D721Med (cell line): Measurements from ENCODE around the gene MANSC1.
"Not testable (repeated sequence)": the region's sequence is repeated elsewhere in the genome, so short reads cannot be mapped to it uniquely, and the experiment has no call there.

Experiments used
- DNase-seq: peaks from one replicate; pipeline ENCODE4 v3.0.0; 2011; ENCODE audit warnings: low spot score; ENCODE audit not compliant: insufficient read length
- FAIRE-seq: peaks from 2 replicates; lab custom pipeline; 2011; peaks lifted over from hg19 to GRCh38; lab: Jason Lieb, UNC
- TF ChIP-seq, protein P1 (sequence below): IDR thresholded peaks from 2 replicates; pipeline ENCODE4 v1.5.1; 2012; ENCODE audit warnings: mild to moderate bottlenecking, control low read depth; ENCODE audit not compliant: insufficient read depth; ENCODE audit errors: missing control alignments

The MANSC1 gene

DNA sequence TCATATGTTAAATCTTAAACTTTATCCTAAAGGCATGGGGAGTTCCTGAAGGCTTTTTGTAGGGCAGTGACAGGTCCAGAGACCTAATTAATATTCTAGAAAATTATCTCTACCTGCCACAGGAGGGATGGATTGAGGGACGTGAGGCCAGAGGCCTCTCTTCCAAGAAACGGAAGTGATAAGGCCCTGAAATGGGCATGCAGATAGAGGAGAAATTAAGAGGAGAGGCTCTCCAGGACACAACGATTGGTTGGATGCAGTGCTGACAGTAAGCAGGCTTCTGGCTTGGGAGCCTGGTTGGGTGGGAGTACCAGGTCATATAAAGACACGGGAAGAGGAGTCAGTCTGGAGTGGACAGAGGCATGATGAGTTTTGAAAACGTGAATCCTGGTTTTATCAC, 3.8 kb upstream of the MANSC1 start:
- FAIRE-seq (no peak), DNase-seq (no peak)
- TF ChIP-seq, protein P1, sequence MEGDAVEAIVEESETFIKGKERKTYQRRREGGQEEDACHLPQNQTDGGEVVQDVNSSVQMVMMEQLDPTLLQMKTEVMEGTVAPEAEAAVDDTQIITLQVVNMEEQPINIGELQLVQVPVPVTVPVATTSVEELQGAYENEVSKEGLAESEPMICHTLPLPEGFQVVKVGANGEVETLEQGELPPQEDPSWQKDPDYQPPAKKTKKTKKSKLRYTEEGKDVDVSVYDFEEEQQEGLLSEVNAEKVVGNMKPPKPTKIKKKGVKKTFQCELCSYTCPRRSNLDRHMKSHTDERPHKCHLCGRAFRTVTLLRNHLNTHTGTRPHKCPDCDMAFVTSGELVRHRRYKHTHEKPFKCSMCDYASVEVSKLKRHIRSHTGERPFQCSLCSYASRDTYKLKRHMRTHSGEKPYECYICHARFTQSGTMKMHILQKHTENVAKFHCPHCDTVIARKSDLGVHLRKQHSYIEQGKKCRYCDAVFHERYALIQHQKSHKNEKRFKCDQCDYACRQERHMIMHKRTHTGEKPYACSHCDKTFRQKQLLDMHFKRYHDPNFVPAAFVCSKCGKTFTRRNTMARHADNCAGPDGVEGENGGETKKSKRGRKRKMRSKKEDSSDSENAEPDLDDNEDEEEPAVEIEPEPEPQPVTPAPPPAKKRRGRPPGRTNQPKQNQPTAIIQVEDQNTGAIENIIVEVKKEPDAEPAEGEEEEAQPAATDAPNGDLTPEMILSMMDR = no peak

DNA sequence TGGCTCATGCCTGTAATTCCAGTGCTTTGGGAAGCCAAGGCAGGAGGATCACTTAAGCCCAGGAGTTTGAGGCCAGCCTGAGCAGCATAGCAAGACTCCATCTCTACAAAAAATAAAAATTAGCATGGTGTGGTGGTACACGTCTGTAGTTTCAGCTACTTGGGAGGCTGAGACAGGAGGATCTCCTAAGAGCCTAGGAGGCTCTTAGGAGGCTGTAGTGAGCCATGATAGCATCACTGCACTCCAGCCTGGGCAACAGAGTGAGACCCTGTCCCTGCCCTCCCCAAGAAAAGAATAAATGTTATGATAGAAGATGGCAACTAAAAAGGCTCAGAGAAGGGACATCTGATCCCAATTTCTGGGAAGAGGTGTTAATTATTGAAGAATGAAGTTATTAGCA, 3.2 kb upstream of the MANSC1 start:
- FAIRE-seq (no peak), DNase-seq (no peak)
- TF ChIP-seq, protein P1 = no peak

DNA sequence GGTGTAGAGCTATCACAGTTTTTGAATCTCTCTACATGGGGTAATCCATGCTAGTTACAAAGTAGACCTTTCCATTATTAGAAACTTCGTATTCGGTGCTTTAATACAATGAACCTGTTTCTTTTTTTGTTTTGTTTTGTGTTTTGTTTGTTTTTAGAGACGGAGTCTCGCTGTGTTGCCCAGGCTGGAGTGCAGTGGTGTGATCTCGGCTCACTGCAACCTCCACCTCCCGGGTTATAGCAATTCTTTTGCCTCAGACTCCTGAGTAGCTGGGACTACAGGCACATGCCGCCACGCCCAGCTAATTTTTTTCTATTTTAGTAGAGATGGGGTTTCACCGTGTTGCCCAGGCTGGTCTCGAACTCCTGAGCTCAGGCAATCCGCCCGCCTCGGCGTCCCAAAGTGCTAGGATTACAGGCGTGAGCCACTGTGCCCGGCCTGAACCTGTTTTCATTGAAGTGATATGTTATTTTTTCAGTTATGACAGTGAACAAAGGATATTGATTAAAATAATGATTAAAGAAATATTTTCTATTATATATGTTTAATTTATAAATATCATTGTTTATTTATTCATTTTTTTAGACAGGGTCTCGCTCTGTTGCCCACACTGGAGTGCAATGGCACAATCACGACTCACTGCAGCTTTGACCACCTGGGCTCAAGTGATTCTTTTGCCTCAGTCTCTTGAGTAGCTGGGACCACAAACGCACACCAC, 1.6 kb upstream of the MANSC1 start:
- DNase-seq, FAIRE-seq: not testable (repeated sequence)

DNA sequence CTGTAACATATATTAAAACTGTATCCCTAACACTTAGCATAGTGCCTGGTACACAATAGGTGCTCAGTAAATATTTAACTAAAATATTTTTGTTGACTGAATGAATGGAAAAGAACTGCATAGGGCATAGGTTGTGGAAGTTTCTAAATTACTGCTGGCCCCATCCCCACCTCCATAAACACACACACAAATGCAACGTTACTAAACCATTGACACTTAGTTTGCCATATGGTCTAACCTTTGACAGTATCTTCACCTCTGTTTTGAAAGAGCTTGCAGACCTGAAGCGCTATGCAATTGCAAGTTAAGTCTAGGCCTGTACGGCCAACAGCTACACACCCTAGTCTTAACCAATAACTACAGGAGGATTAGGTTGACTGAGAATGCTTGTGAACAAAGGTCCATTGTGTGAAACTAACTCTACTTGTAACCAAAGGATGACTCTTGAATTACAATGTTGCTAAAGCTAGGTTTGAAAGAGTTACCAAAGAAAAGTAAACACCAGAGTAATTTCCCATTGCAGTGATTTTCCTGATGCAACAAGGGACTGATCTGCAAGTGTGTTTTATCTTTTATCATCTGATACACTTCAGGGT, 924 bp upstream of the MANSC1 start:
- FAIRE-seq = no peak
- no peak for DNase-seq
- TF ChIP-seq, protein P1 = no peak

DNA sequence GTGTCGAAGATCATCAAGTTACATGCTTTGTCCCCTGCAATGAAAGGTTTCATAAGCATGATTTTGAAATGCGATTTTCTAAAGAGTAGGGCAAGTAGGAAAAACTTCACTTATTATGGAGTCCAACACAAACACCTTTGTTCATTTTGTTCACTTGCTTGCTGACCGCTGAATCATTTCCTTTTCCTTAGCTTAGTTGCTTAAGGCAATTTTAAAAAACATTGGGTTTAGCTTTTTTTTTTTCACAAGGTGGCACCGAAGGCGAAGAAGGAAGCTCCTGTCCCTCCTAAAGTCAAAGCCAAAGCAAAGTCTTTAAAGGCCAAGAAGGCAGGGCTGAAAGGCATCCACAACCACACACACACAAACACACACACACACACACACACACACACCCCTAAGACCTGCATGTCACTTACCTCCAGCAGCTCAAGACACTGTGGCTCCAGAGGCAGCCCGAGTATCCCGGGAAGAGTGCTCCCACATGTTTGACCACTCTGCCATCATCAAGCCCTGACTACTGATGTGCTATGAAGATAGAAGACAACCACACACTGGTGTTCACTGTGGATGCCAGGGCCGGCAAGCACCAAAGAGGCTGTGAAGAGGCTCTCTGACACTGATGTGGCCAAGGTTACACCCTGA, 11.4 kb downstream of the MANSC1 start:
- FAIRE-seq (no peak), DNase-seq (no peak)
- TF ChIP-seq, protein P1 = no peak

DNA sequence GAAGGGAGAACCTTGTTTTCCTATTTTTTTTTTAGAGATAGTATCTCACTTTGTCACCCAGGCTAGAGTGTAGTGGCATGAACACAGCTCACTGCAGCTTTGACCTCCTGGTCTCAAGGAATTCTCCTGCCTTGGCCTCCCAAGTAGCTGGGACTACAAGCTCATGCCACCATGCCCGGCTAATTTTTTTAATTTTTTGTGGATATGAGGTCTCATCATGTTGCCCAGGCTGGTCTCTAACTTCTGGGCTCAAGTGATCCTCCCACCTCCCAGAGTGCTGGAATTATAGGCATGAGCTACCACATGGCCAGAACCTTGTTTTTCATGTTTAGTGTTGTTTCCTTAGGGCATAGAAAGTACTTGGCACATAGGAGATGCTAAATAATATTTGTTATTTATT, 13.5 kb downstream of the MANSC1 start:
- FAIRE-seq = no peak
- DNase-seq = no peak
- TF ChIP-seq, protein P1 = no peak

DNA sequence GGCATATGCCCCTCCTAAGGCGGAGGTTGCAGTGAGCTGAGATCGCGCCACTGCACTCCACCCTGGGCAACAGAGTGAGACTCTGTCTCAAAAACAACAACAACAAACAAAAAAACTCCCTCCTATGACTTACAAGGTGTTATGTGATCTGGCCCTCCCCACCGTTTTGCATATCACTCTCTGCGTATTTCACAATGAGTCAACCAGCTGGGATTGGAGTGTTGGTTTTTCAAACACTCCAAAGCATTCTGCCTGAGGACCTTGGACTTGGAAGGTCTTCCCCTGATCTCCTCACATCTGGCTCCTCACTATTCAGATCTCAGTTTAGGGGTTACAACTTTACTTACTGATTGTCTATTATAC, 14.0 kb downstream of the MANSC1 start:
- TF ChIP-seq, protein P1 = no peak
- DNase-seq = no peak
- no peak for FAIRE-seq
